ENCODE data around the gene GUF1. TPM values are rescaled to one million over a fixed set of nuclear protein-coding genes. Genes with fewer than 3 reads are reported as not detected.
A peak's percentile ranks its signal among the peaks of the same experiment; 100 is the strongest.
"Not testable (repeated sequence)": the region's sequence is repeated elsewhere in the genome, so short reads cannot be mapped to it uniquely, and the experiment has no call there.

Gene GUF1
- total RNA-seq, 2 donors from 2014 or later = 35.4 to 38.9 TPM

GRCh38 chr4:44726038-44726871 lies 48.0 kb downstream of the GUF1 start, which contains the start of gene GNPDA2:
GNPDA2 (minus strand) TSS chr4:44726556; CDS start chr4:44722207, 4,349 bp downstream.
- Mint-ChIP-seq H3K4me3 (peak within 1 kb of the TSS; percentile 87), H3K36me3 (ENCODE audit: low read depth) (peaks cover 2% of the 10 kb centered on the region), H3K9me3 (no peaks in the 10 kb centered on the region), H3K4me1 (peaks cover 18% of the 10 kb centered on the region), H3K27ac (peak within 1 kb of the TSS; percentile 63), H3K27me3 (no peaks in the 10 kb centered on the region)
- peak; percentile 94 for ATAC-seq (replicated peaks)

- Mint-ChIP-seq H3K4me1 (peaks cover 18% of the 10 kb centered on the region), H3K9me3 (no peaks in the 10 kb centered on the region), H3K4me3 (peak overlapping the region; percentile 87)
Observed at GRCh38 chr4:44727471-44727870, 49.3 kb downstream of the GUF1 start.

GRCh38 chr4:44728694-44729093 lies 50.5 kb downstream of the GUF1 start:
- not testable (repeated sequence) for ATAC-seq (replicated peaks); H3K27me3 Mint-ChIP-seq; H3K36me3 Mint-ChIP-seq (ENCODE audit: low read depth); H3K4me3 Mint-ChIP-seq; H3K9me3 Mint-ChIP-seq; H3K27ac Mint-ChIP-seq
- H3K4me1 Mint-ChIP-seq = peaks cover 13% of the 10 kb centered on the region

More at GRCh38 chr4:44727471-44727870, 49.3 kb downstream of the GUF1 start:
- H3K27ac Mint-ChIP-seq = no peak overlapping the region
- no peaks in the 10 kb centered on the region for H3K36me3 Mint-ChIP-seq (ENCODE audit: low read depth)
- no peak for ATAC-seq (replicated peaks)
- H3K27me3 Mint-ChIP-seq = no peaks in the 10 kb centered on the region

GRCh38 chr4:44736900-44737299 lies 58.7 kb downstream of the GUF1 start:
- no peaks in the 10 kb centered on the region for H3K36me3 Mint-ChIP-seq (ENCODE audit: low read depth)

GRCh38 chr4:44738615-44739014 lies 60.4 kb downstream of the GUF1 start:
- Mint-ChIP-seq H3K27me3 (peaks cover 29% of the 10 kb centered on the region), H3K27ac (no peak overlapping the region), H3K9me3 (no peaks in the 10 kb centered on the region), H3K4me3 (no peak overlapping the region), H3K36me3 (ENCODE audit: low read depth) (no peaks in the 10 kb centered on the region), H3K4me1 (no peaks in the 10 kb centered on the region)
- no peak for ATAC-seq (replicated peaks)

More at GRCh38 chr4:44736900-44737299, 58.7 kb downstream of the GUF1 start:
- H3K4me3 Mint-ChIP-seq = no peak overlapping the region
- peaks cover 35% of the 10 kb centered on the region for H3K27me3 Mint-ChIP-seq
- H3K4me1 Mint-ChIP-seq = no peaks in the 10 kb centered on the region
- H3K9me3 Mint-ChIP-seq = no peaks in the 10 kb centered on the region
- no peak for ATAC-seq (replicated peaks)
- no peak overlapping the region for H3K27ac Mint-ChIP-seq

- Mint-ChIP-seq H3K27me3 (peaks cover 15% of the 10 kb centered on the region), H3K4me3 (no peak overlapping the region), H3K9me3 (no peaks in the 10 kb centered on the region), H3K4me1 (no peaks in the 10 kb centered on the region), H3K36me3 (ENCODE audit: low read depth) (no peaks in the 10 kb centered on the region), H3K27ac (no peak overlapping the region)
- ATAC-seq (replicated peaks) = no peak
Observed at GRCh38 chr4:44740201-44740600, 62.0 kb downstream of the GUF1 start.

Other genes with a start within 250 kb of the GUF1 start
- not detected for gene KCTD8, start 229.6 kb upstream of the GUF1 start, total RNA-seq
- gene YIPF7, start 26.8 kb upstream of the GUF1 start, total RNA-seq = under 1 TPM; 0.34 to 0.45 TPM
- 10 to 100 TPM; 20.8 to 22.4 TPM for gene GNPDA2, start 48.1 kb downstream of the GUF1 start, total RNA-seq

Data from activated T-helper 17 cell treated with anti-CD3 and anti-CD28 coated beads, Interleukin-2, amount 50 U/mL, for 72 hours (primary cell).